Colon (tissue), 2 donors: ENCODE results near the gene GPI.
"Not testable (repeated sequence)": the region's sequence is repeated elsewhere in the genome, so short reads cannot be mapped to it uniquely, and the experiment has no call there.

Source experiments
- FAIRE-seq: peaks from 2 replicates; lab custom pipeline; 2012; peaks lifted over from hg19 to GRCh38; lab: Jason Lieb, UNC
- donor health status: control.
- donor health status: control.

Gene GPI

GRCh38 chr19:34368338-34368737, 3.3 kb downstream of the GPI start:
- no peak for FAIRE-seq

DNA sequence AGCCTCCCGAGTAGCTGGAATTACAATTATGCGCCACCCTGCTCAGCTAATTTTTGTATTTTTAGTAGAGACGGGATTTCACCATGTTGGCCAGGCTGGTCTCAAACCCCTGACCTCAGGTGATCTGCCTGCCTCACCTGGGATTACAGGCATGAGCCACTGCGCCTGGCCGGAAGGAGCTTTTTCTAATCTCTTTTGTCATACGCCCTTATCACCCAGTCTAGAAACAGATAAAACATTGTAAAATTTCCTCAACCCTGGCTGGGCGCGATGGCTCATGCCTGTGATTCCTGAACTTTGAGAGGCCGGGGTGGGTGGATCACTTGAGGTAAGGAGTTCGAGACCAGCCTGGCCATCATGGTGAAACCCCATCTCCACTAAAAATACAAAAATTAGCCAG, 4.2 kb downstream of the GPI start:
- FAIRE-seq, result not testable (repeated sequence)

GRCh38 chr19:34370117-34370516, 5.1 kb downstream of the GPI start:
- FAIRE-seq, result no peak

GRCh38 chr19:34370983-34371382, 6.0 kb downstream of the GPI start:
- FAIRE-seq, result no peak

GRCh38 chr19:34373601-34374288, 8.7 kb downstream of the GPI start:
- FAIRE-seq, result no peak

DNA sequence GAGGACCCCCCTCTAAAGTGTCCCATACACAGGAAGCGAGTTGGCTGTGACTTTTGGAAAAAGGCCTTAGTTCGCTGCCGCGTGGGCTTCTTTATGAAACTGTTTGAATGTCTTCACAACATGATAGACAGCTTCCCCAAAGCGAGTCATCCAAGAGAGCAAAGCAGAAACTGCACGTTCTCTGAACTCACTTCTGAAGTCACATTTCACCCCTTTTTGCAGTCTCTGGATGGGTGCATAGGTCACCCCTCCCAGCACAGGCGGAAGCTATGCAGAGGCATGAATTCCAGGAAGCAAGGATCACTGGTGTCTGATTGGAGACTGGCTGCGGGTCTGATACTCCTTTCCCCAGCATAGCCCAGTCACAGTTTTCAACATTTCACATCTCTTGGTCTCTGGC, 10.6 kb downstream of the GPI start:
- no peak for FAIRE-seq

DNA sequence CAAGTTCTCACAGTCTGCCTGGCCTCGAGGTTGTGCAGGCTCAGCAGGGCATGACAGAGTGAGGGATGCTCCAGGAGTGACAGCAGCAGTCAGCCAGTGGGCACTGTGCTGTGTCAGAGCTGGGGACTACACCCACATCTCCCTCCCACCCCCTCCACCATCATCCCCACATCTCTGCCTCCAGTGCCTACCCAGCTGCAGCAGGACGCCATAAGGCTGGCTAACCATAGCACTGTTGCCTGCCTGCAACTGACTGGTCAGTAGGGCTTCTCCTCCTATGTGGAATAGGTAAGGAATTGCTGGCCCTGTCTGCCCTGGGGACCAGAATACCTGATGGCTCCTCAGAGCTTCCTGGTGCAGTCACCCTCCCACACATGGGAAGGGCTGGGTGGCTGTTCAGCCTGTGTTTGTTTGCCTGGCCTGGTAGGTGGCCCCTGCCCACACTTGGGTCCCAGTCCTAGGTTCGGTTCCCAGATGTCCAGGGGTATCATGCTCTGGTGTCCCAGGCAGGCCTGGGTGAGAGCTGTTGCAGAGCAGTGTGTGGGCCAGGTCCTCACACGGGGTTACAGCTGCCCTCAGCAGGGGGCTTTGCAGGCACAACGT, 15.7 kb downstream of the GPI start:
- no peak for FAIRE-seq

- FAIRE-seq, result no peak
Observed at GRCh38 chr19:34381399-34382251, 16.6 kb downstream of the GPI start.

GRCh38 chr19:34382471-34382870, 17.5 kb downstream of the GPI start:
- no peak for FAIRE-seq

DNA sequence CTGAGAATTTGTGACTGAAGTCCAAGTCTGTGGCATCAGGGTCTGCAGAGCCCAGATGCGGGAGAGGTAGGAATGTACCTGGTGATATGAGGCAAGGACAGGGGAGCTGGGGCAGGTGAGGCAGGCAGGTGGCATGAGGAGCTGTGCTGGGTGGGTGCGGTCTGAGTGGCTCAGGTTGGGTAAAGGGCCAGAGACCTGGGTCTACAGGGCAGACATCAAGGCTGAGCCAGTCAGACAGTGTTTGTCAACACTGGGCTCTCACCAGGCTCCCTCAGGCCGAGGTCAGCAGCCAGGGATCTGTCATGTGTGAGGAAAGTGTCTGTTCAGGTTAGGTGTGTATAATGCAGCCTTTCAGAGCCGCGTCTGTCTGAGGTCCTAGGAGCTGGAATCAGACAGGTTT, 18.6 kb downstream of the GPI start:
- FAIRE-seq, result no peak

GRCh38 chr19:34386645-34387445, 21.8 kb downstream of the GPI start:
- no peak for FAIRE-seq

- FAIRE-seq, result no peak
Observed at GRCh38 chr19:34387446-34387810, 22.4 kb downstream of the GPI start.

DNA sequence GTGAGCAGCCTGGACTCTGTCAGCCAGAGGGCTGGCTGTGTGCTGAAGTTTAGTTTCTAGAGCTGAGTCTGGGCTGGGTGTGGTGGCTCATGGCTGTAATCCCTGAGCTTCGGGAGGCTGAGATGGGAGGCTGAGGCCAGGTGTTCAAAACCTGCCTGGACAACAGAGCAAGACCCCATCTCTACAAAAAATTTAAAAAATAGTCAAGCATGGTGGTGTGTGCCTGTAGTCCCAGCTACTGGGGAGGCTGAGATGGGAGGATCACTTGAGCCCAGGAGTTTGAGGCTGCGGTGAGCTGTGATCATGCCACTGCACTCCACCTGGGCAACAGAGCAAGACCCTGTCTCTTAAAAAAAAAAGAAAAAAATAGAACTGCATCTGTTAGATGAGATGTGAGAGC, 23.7 kb downstream of the GPI start:
- FAIRE-seq, result not testable (repeated sequence)

DNA sequence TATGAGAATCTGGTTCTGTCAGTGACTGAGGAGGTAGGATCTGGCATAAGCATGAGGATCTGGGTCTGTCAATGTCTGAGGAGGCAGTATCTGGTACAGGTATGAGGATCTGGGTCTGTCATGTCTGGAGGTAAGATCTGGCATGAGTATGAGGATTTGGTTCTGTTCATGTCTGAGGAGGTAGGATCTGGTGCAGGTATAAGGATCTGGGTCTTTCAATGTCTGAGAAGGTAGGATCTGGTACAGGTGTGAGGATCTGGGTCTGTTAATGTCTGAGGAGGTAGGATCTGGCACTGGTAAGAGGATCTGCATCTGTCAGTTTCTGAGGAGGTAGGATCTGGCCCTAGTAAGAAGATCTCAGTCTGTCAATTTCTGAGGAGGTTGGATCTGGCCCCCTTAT, 26.8 kb downstream of the GPI start:
- FAIRE-seq, result no peak

- no peak for FAIRE-seq
Observed at GRCh38 chr19:34393031-34393430, 28.0 kb downstream of the GPI start.

- FAIRE-seq, result no peak
Observed at GRCh38 chr19:34393629-34394028, 28.6 kb downstream of the GPI start.

DNA sequence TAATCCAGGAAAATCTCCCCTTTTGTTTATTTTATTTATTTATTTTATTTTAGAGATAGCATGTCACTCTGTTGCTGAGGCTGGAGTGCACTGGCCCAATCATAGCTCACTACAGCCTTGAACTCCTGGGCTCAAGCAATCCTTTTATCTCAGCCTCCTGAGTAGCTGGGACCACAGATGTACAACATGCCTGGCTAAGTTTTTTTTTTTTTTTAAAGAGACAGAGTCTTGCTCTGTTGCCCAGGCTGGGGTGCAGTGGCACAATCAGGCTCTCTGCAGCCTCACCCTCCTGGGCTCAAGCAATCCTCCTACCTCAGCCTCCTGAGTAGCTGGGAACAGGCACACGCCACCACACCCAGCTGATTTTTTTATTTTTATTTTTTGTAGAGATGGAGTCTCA, 32.9 kb downstream of the GPI start:
- FAIRE-seq, result no peak

DNA sequence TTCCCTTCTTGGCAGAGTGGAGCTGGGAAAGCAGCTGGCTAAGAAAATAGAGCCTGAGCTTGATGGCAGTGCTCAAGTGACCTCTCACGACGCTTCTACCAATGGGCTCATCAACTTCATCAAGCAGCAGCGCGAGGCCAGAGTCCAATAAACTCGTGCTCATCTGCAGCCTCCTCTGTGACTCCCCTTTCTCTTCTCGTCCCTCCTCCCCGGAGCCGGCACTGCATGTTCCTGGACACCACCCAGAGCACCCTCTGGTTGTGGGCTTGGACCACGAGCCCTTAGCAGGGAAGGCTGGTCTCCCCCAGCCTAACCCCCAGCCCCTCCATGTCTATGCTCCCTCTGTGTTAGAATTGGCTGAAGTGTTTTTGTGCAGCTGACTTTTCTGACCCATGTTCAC, 34.9 kb downstream of the GPI start:
- FAIRE-seq, result no peak

GRCh38 chr19:34400844-34401243, 35.8 kb downstream of the GPI start:
- FAIRE-seq, result not testable (repeated sequence)

DNA sequence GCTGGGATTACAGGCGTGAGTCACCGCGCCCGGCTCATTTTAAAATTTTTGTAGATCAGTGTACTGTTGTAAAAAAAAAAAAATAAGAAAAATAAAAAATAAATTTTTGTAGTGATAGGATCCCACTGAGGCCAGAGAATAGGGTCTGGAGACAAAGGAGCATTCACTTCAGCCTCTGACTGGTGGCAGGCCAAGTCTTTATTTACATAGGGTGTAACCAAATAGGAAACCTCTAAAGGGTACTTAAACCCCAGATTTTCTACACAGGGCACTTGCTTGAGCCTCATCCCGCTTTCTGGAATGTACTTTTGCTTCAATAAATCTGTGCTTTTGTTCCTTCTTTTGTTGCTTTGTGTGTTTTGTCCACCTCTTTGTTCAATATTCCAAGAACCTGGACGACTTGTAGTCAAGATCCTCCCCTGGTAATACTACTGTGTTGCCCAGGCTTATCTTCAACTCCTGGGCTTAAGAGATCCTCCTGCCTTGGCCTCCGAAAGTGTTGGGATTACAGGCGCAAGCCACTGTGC, 37.1 kb downstream of the GPI start:
- FAIRE-seq, result no peak

DNA sequence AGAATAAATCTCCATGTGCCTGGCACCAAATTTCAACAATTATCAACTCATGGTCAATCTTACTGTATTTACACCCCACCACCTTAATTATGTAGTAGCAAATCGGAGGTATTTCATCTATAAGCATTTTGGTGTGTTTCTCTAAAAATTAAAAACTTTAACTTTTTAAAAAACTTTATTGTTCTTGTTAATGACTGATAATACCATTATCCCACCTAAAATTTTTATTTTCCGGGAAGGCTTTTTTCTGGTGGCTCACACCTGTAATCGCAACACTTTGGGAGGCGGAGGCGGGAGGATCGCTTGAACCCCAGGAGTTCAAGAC, 38.8 kb downstream of the GPI start:
- no peak for FAIRE-seq

DNA sequence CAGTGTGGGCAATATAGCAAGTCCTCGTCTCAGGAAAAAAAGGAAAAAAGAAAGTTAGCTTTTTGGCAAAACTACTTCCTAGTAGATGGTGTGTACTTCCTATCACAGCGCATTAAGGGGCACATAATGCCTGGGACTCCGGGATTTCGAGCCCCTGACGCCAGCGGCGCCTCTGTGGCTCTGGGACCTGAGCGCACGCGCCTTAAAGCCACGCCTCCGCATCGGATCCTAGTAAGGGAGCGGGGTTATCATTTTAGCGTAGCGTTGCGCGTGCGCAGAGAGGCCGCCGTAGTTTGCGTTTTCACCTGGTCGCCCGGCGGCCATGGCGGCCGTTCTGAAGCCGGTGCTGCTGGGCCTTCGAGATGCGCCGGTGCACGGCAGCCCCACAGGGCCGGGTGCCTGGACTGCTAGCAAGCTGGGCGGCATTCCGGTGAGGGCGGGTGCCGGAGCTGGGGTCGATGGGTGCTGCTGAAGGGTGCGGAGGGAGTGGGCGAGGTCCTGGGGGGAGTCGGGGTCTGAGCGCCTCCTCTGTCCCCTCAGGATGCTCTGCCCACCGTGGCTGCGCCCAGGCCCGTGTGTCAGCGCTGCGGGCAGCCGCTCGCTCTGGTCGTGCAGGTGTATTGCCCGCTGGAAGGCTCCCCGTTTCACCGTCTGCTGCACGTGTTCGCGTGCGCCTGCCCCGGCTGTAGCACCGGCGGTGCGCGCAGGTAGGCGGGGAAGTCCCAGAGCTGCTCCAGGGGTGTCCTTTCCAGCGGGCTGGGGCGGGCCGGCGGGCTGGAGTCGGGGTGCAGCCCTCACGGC, 39.3 kb downstream of the GPI start, which contains the start of gene PDCD2L:
TSS of gene PDCD2L (plus strand) at position 291 of the 801 bp plus-strand sequence. CDS start at position 323, 32 bp downstream.
- no peak for FAIRE-seq
